GM21825 (cell line): ENCODE data around the gene OR10A6.

ENCODE experiments used
- ATAC-seq: cut with Tn5 transposase; IDR thresholded peaks from one replicate; pipeline ENCODE4 v1.9.1; 2021; ENCODE audit warnings: mild to moderate bottlenecking, moderate library complexity; ENCODE audit not compliant: unreplicated experiment

Gene OR10A6, protein sequence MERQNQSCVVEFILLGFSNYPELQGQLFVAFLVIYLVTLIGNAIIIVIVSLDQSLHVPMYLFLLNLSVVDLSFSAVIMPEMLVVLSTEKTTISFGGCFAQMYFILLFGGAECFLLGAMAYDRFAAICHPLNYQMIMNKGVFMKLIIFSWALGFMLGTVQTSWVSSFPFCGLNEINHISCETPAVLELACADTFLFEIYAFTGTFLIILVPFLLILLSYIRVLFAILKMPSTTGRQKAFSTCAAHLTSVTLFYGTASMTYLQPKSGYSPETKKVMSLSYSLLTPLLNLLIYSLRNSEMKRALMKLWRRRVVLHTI

DNA sequence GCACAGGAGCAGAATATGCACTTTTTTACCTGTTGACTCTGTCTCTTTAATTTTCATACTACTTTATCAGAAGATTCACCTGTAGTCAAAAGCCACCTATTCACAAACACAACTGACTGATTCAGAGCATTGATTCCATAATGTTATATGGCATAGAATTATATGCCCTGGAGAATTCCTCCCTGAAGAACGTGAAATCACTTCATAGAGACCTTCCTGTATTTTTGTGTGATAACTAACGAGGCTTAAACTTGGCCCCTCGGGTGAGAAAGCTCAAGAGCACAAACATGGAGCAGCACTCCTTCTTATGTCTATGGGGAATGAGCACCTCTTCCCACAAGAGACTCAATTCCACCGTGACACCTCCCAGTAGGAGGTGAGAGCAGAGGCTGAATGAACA, at the start of gene OR10A6:
TSS of gene OR10A6 (minus strand) at position 101 of the 400 bp plus-strand sequence. CDS start 2,606 bp downstream, outside the sequence.
- ATAC-seq = no peak

DNA sequence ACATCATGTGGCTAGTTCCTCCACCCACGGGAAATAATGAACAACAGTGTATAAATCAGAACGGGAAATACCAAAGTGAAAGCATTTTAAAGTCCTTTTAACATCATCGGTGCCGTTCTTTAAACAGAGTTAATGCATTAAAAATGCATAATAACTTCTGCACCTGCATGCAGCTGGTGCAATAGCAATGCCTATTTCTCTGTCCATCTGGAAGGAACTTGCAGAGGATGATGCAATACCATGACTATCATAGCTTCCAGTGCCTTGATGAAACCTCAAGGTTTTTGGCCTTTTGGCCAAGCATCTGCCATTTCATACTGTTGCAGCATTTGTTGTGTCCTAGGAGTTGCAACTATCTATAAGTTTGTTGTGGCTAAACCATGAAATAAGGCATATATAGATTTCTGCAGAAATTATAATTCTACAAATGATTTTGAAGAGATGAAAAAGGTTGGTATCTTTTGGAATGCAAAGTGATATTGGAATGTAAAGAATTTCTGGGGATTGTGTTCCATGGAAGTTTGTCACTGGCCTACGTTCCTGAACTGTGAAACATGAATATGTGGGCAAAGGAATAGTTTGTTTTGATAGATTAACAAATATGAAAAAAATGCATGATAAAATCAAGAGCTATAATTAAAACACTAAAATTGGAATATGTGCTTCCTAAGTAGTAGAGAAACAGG, 46.3 kb upstream of the OR10A6 start:
- ATAC-seq = no peak

DNA sequence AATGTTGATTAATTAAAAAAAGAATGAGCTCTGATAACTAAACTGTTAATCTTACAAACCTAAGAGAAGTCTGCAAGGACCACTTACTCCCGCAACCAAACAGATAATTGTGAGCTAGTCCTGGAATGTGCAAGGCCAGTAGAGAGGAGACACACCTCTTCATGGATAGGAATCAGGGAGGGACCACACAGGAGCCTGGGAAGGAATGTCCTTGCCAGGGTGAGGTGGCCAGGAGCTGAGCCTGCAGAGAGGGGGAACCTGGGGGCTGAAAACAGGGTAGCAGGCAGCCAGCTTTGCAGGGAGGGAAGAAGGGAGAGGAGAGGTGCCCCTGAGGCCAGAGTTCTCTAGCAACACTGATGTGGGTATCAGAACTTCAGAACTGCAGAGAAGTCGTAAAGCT, 43.6 kb upstream of the OR10A6 start:
- ATAC-seq = no peak

DNA sequence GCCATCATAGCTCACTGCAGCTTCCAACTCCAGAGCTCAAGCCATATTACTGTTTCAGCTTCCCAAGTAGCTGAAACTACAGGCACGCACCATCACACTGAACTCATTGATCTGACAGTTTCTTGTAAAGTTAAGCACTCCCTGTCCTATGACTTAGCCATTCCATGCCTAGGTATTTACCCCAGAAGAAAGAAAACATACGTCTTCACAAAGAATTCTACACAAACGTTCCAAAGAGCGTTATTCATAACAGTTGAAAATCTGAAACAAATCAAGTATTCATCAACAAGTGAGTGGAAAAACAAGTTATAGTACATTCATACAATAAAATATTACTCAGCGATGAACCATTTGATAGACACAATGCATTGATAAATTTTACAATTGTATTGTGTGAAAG, 41.9 kb upstream of the OR10A6 start:
- ATAC-seq = no peak

DNA sequence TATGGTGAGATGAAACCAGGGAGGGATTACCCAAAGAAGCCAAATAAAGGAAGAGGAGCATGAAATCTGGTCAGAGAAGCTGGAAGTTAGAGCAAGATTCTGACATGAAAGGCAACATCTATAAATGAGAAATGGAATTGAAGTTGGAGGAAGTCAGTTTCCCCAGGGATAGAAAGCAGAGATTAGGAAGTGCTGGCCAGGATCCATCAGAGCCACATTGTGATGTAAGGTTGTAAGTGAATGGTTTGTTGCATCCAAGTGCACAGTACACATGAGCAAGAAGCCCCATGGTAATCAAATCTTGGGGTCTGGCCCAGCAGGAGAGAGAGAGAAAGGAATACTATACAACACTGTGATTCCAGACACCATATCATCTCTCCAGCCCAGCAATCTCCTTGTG, 40.8 kb upstream of the OR10A6 start:
- ATAC-seq = no peak

DNA sequence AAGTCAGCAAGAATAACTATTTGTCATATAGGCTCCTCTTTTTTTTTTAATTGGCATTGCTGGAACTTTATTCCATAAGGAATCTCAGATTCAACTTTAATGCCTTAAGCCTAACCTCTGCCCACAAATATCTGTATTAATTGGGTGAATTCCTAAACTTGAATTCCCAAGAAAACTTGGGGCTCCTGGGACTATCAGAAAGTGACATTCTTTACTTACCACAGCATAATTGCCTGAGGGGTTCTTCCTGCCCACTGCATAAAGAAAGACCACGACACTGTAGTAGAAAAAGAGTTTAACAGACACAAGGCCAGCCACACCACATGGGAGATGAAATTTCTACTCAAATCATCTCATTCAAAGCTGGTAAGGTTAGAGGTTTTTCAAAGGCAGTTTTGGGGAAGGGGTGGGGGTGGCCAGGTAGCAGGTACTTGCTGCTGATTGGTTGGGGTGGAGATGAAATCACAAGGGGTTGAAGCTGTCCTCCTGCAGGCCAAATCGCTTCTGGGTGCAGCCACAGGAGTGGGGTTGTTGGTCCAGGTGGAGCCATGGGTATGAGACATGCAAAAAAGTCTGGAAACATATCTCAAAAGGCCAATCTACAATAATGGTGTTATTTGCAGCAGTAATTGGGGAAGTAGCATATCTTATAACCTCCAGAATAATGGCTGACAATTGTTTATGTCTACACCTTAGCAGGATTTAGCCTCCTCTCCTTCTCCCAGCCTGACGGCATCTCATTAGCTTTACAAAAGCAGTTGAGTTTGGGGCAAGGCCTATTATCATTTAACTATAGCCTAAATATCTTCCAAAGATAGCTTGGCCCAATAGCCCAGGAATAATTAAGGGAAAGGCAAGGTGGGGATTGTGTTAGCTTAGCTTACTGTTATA, 38.9 kb upstream of the OR10A6 start:
- ATAC-seq = no peak

DNA sequence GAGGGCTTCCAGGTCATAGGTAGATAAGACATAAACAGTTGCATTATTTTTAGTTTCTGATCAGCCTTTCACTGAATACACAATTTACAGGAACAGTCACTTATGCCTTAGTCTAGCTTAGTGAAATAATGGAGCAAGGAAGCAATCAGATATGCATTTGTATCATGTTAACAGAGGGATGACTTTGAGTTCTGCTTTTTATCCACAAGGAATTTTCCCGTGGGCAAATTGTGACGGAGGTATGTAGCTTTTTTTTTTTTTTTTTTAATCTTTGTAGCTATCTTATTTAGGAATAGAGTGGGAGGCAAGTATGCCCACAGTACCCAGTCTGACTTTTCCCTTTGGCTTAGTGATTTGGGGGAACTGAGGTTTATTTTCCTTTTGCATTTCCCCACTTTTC, 37.6 kb upstream of the OR10A6 start:
- no peak for ATAC-seq

DNA sequence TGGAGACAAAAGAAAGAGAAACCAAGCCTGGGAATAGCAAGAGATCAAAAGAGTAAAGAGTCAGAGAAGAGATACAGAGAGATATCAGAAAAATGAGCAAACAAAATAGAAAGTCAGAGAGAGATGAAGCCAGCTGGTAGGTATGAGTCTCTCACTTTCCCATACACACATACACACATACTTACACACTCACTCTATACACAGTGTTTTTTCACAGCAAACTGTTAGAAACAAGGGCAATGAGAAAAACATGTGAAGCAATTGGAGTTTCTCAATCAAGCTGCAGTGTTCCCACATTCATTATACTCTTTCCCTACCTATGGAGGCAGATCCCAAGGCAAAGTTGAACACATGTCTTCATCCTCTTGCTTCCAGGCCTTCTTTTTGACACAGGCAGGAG, 36.8 kb upstream of the OR10A6 start:
- ATAC-seq = no peak

DNA sequence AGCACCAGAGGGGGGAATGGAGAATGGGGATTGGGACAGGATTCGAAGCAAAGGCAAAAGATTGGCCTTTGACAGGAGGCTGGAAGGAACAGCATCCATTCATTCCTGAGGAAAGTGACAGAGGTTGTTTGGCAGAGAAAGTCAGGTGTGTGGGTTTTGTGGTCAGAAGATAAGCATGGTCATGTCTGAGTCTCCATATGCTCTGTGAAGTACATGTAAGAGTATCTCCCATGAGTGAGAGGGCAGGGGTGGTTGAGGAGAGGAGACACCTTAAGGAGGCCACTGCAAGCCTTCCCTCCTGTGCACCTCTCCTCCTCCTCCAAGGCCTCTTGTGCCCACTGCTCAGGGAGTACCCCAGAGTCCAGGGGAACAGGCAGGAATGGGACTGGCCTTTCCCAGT, 36.0 kb upstream of the OR10A6 start:
- no peak for ATAC-seq

DNA sequence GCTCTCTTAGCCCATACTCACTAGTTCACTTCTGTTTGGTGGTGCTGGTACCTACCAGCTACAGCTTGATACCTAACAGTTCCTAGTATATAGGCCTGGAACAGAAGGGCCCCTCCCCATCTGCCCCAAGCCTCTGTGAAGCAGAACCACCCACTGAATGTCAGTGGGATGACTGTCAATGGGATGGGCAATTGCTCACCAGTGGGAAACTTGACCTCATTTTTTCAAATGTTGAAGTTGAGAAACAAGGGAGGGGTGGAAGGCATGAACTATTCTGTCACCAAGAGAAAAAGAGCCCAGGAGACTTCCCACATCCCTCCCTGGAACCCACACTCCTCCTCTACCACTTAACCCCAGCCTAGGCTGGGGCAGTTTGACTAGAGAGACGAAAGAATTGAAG, 34.3 kb upstream of the OR10A6 start, which contains the start of gene NLRP10:
TSS of gene NLRP10 (minus strand) at position 62 of the 400 bp plus-strand sequence. CDS start 1,952 bp downstream, outside the sequence.
- no peak for ATAC-seq

DNA sequence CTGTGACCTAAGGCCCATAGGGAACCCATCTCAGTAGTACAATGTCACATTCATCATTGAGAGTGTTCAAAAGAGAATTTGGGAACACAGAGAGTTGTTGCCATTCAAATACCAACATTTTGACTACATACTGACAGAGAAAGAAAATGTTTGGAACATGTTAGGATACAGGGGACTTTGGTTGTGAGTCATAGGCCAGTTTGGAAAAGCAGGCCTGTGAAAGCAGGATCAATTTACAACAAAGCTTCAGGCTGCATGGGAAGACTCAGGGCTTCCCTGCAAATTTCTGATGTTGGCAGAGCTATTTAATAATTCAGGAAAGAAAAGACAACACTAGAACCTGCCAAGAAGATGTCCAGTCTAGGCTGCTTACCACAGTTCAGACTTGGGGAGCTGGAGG, 33.8 kb upstream of the OR10A6 start:
- ATAC-seq = no peak

DNA sequence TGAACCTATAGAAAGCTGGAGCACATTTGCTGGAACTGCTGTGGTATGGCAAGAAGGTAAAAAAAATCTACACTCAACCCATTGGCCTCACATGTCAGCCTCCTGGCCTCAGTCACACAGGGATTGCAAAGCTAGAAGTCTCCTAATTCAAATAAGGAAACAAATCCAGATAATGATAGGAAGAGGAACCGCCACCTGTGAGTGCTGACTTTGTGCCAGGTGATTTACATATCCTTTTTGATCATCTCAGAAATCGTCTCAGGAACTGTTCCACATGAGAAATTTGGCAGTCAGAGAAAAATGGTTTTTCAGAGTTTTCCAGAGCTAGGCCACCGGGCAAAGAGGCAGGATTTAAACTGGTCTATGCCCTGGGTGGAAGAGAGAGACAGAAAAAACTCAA, 33.2 kb upstream of the OR10A6 start:
- no peak for ATAC-seq

DNA sequence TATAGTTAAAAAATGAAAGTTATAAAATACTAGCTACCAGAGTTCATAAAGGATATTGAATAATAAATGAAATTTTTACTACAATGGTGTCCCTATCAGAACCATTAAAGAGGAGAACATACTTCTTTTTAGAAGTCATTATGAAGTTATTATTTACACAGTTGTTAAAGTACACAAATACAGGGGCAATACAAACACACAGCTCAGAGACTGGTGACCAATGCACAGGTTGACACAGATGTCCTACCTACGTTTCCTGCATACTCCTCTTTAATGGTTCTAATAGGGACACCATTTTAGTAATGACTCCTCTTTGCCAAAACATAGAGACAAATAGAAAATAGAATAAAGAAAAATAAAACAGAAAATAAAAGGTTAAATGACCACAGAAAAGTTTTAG, 24.1 kb upstream of the OR10A6 start:
- ATAC-seq = no peak

DNA sequence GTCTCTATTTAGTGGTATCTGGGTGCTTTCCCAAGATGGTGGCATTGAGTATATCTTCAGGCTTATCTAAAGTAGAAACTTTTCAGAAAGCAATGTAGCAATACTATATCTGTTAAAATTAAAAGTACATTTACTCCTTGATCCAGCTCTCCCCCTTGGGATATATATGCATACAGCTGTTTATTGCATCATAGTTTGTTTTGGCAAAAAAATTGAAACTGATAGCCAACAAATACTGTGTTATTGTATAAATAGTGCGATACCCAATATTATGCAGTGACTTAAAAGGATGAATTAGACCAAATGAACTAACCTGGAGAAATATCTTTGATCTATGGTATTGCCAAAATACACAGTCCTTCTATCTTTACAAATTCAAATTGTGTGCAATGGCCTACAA, 18.9 kb upstream of the OR10A6 start:
- no peak for ATAC-seq

DNA sequence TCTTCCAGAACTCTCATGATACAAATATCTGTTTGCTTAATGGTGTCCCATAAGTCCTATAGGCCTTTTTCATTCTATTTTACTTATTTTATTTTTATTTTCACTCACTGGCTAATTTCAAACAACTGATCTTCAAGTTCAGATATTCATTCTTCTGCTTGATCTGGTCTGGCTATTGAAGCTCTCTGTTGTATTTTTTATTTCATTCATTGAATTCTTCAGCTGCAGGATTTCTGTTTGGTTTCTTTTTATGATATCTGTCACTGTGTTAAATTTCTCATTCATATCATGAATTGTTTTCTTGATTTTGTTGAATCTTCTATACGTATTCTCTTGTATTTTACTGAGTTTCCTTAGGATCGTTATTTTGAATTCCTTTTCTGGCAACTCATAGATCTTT, 13.1 kb upstream of the OR10A6 start:
- no peak for ATAC-seq

DNA sequence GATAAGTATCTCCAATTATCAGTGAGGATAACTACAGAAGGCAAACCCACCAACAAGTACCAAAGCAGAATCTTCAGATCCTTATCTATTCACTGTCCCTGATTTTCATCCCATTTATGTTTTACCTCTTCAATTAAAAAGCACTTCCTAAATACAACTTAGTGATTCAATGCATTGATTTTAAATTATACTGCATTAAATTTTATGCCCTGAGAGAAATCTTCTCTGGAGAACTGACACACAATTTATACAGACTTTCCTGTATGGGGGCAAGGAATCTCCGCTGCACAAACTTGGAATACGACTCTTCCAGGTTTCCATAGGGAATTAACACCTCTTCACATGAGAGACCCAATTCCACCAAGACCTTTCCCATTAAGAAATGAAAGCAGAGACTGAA, 10.5 kb upstream of the OR10A6 start, which contains the start of gene OR10A3:
TSS of gene OR10A3 (minus strand) at position 101 of the 400 bp plus-strand sequence. CDS start 2,188 bp downstream, outside the sequence.
- ATAC-seq = no peak

DNA sequence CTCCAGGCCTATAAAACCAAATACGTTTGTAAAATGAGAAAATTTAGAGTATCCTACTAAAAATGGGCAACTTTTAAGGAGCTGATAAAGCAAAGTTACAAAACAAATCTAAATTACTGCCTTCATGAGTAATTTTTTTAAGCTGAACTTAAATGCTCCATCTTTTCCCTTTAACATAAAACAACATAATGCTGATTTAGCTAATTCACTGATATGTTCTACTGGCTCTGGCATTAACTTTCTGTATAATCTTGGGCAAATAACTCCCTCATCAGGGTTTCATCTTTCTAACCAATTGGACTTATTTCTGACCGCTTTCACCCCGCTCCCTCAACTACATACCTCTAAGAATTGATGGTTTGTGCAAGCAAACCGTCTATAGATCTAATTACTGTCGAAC, 10.1 kb upstream of the OR10A6 start:
- no peak for ATAC-seq

DNA sequence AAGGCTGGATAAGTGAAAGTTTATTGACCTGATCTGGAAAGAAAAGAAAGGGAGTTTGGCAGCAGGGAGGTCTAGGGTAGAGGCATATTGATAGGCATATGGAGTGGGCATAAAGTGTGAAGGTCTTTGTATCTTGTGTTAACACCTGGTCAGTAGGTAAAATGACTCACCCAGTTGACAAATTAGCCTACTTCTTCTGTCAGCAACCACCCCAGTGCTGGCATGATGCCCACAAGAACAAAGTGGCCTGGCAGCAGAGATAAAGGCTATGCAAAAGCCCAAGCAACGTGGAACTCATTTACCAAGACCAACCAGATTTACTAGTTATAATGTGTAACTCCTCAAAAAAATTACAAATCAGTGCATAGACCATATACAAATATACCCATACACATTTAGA, 5.5 kb upstream of the OR10A6 start:
- ATAC-seq = no peak

DNA sequence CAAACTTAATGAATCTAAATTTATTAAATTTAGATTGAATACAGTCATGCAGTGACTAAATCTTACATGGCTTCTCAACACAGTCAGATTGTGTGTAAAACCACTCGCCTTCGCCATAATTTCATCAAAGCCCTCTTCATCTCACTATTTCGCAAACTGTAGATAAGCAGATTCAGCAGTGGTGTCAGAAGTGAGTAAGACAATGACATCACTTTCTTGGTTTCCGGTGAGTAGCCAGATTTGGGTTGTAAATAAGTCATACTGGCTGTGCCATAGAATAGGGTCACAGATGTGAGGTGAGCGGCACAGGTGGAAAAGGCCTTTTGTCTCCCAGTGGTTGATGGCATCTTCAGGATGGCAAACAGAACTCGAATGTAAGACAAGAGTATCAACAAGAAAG, 3.4 kb downstream of the OR10A6 start:
- no peak for ATAC-seq

DNA sequence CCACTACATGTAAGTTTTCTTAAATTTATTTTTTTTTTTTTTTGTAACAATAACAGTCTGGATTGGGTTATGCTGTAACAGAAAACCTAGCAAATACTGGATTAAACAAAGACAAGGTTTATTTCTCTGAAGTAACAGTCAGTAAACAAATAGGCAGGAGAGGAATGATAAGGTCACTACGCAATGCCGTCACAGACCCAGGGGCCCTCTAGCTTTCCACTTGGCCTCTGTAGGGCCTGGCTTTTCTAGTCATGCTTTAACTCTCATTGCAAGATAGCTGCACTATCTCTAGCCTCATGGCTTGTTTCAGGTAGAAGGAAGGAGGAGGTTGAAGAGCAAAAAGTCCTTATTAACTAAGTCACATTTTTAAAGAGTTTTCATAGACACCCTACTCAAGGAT, 6.5 kb downstream of the OR10A6 start:
- no peak for ATAC-seq

DNA sequence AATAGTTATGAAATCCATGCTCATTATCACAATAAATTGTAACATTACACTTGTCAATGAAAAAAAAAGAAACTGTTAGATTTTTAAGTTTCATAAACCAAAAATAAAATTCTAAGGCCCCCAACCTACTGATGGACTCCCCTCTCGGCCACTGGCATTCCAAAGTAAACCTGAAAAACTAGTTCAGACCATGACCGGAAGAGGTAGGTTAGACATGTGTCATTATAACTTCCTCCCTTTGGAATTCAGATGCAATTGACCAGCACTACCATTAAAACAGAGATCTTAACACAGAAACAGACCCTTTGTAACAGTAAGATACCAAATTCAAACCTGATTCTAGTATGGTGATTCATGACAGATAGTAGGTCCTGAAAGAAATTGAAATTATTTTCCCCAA, 12.9 kb downstream of the OR10A6 start:
- no peak for ATAC-seq
